ENCODE measurements around the gene SCML1. TPM values are rescaled to one million over a fixed set of nuclear protein-coding genes. Genes with fewer than 3 reads are reported as not detected.

Gene SCML1
- total RNA-seq, 4 donors from 2014 or later, result 14.9 to 18.8 (median 16.6) TPM

DNA sequence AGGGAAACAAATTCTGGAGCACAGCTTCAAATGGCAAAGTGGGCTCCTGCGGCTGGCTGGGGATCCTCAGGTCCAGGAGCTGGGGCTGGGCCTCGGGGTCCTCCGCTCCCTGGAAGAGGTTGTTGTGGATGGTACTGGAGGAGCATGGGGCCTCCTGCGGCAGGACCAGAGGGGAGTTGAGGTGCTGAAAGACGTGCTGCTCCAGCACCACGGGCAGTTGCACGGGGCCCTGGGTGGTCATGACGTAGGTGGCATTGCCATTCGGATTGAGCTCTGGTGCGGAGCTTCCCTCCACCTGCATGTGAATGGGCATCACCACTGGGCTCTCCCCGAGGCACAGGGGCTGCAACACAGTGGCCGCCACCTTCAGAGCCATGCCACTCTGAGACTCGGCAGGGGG lies 64.1 kb downstream of the SCML1 start:
- H3K27ac ChIP-seq, result no peak overlapping the region
- peaks cover 0 to 16% (median 0%) of the 10 kb centered on the region in 3 donors for H3K36me3 ChIP-seq
- no peak overlapping the region for H3K4me3 ChIP-seq
- no peaks in the 10 kb centered on the region for H3K9me3 ChIP-seq
- TF ChIP-seq CTCF (IDR thresholded peaks at IDR 0.05) (no peak), EP300 (IDR thresholded peaks at IDR 0.05) (no peak), POLR2A (IDR thresholded peaks at IDR 0.05) (no peak)
- DNase-seq (ENCODE audit: low spot score in 2 of 2), result no peak
- H3K4me1 ChIP-seq, result no peaks in the 10 kb centered on the region
- no peaks in the 10 kb centered on the region for H3K27me3 ChIP-seq
- WGBS, 2 donors, result 93 to 98% methylated on average over 4 to 12 of the region's 13 CpGs

- Histone ChIP-seq H3K27ac (no peak overlapping the region), H3K27me3 (no peaks in the 10 kb centered on the region)
- WGBS, 2 donors, result 81 to 91% methylated on average over 7 of the region's 7 CpGs
Measured at GRCh38 chrX:17802756-17803155, 65.5 kb downstream of the SCML1 start.

GRCh38 chrX:17803449-17803848 lies 66.2 kb downstream of the SCML1 start:
- Histone ChIP-seq H3K27ac (no peak overlapping the region), H3K4me3 (no peak overlapping the region), H3K9me3 (no peaks in the 10 kb centered on the region), H3K4me1 (no peaks in the 10 kb centered on the region), H3K27me3 (no peaks in the 10 kb centered on the region), H3K36me3 (peaks cover 0 to 16% (median 0%) of the 10 kb centered on the region in 3 donors)
- DNase-seq (ENCODE audit: low spot score in 2 of 2), result no peak
- TF ChIP-seq EP300 (IDR thresholded peaks at IDR 0.05), result no peak
- no peak for TF ChIP-seq CTCF (IDR thresholded peaks at IDR 0.05)
- 72 to 89% methylated on average over 3 to 4 of the region's 4 CpGs for WGBS, 2 donors

More at GRCh38 chrX:17802756-17803155, 65.5 kb downstream of the SCML1 start:
- no peaks in the 10 kb centered on the region for H3K4me1 ChIP-seq
- H3K9me3 ChIP-seq, result no peaks in the 10 kb centered on the region
- DNase-seq (ENCODE audit: low spot score in 2 of 2), result no peak
- no peak for TF ChIP-seq EP300 (IDR thresholded peaks at IDR 0.05)
- no peak for TF ChIP-seq POLR2A (IDR thresholded peaks at IDR 0.05)
- no peak for TF ChIP-seq CTCF (IDR thresholded peaks at IDR 0.05)
- peaks cover 0 to 16% (median 0%) of the 10 kb centered on the region in 3 donors for H3K36me3 ChIP-seq
- no peak overlapping the region for H3K4me3 ChIP-seq

Other genes starting within 250 kb of the SCML1 start
- gene RAI2, start 123.8 kb downstream of the SCML1 start, total RNA-seq, result 10 to 100 TPM; 17.1 to 25.1 (median 23.4) TPM

All from tibial nerve (tissue), 4 donors.